HG03175 (cell line): ENCODE data around the gene SOX2.
A peak's percentile ranks its signal among the peaks of the same experiment; 100 is the strongest.

Source experiments
- ATAC-seq: cut with Tn5 transposase; IDR thresholded peaks from one replicate; pipeline ENCODE4 v1.9.1; 2021; ENCODE audit warnings: mild to moderate bottlenecking, moderate library complexity; ENCODE audit not compliant: unreplicated experiment

SOX2 gene

GRCh38 chr3:181711325-181712135 lies at the start of gene SOX2:
TSS of gene SOX2 (plus strand) at chr3:181711925. CDS start at chr3:181712361, 436 bp downstream.
- ATAC-seq: no peak

GRCh38 chr3:181683563-181683962 lies 28.2 kb upstream of the SOX2 start:
- ATAC-seq: no peak

- no peak for ATAC-seq
Measured at GRCh38 chr3:181687190-181687589, 24.5 kb upstream of the SOX2 start.

- no peak for ATAC-seq
Measured at GRCh38 chr3:181687731-181688130, 24.0 kb upstream of the SOX2 start.

- ATAC-seq: no peak
Measured at GRCh38 chr3:181689546-181689945, 22.2 kb upstream of the SOX2 start.

- no peak for ATAC-seq
Measured at GRCh38 chr3:181690769-181691168, 21.0 kb upstream of the SOX2 start.

DNA sequence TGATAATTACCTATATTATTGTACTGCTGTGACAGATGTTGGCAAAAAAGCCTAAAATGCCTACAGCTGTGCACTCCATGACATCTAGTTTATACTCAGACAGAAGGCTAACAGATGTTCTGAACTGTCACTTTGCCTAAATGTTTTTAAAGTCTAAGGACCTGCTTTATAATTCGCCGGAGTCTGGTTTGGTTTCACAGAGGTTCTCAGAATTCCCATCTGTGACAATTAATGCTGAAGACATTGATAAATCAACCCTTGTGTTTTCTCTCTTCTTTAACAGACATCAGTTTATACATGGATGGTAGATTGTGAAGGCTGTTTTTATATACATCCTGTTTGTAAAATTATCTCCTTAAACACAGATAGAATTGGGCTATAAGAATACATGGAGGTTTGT lies 19.8 kb upstream of the SOX2 start:
- no peak for ATAC-seq

DNA sequence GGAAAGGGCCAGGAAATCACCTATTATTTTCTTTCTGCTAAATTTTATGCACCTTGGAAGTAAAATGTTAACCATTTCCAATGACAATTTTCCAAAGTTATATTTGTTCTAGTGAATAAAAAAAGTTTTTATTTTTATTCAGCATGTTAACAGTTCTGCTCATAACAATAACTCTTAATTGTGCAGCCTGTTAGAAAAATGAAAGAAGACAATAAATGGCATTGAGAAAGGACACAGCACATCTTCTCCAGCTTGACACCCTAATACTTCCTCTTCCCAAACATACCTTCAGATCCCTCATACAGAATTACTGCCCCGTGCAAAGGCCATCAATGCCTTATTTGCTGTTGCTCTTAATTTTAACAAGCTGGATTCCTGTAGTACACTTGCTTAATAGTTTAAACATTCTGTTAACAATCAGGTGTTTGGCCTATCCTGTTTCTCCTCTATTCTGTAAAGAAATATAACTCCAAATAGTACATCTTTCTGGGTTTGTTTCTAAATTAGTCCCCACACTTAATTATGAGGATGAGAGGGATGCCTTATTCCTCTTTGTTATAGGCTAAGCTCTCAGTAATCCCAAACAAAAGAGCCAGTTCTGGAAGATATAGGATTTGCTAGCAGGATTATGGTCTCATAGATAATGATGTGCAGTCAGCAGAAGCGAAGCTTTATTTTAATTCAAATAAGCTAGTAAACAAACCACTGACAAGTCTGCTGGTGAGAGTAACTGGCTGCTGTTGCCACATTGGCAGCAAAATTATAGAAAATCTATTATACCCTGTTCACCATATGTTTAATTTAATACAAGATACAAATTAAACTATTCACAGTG lies 19.2 kb upstream of the SOX2 start:
- no peak for ATAC-seq

DNA sequence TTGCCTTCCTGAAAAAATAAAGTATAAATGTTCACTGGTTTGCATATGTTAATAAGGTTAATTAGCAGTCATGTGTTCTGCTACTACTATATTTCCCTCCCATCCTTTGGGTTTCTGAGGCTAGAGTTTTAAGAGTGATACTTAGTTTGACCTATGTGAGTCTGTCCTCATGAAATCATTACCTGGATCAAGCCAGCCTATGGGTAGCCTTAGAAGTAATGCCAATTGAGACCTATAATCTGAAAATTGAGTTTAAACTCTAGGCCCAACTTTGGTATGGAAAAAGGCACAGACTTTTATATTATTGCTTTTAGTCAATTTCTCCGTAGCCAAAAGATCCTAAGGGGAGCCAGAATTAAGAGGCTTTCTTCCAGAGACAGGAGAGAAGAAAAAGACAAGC lies 18.4 kb upstream of the SOX2 start:
- no peak for ATAC-seq

DNA sequence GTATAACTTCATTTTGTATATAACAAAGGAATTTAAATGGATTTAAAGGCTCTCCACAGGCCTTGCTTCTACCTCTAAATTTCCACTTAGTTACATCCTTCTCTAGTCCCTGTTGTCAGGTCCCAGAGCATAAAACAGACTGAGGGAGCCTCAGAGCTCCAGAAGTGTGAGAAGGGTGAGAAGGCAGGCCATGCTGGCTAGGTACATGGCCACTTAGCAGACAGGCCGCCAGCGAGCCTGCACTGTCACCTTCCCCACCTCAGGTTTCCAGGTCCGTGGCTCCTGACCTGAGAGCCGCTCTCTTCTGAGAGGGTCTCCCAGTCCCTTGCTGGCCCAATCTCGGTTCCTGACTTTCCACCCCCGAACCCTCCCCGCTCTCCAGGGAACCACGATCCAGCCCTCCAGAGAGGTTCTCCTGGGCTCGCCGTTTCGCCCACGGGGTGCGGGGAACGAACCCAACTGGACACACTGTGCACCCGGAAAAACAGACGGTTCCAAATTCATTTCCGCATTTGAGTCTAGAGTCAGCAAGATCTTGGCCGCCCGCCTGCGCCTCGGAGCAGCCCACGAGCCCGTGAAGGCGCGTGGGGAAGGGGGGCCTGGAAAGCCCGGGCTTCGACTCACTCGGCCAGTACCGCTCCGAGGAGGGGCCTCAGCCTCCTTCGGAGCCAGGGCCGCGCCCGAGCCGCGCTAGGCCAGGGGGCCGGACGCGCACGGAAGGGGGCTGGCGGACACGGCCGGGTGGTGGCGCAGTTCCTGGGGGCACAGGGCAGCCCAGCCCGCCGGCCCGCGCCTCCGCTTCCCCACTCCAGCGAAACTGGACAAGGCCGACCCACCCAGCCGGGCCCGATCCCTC lies 16.7 kb upstream of the SOX2 start:
- no peak for ATAC-seq

- ATAC-seq: no peak
Measured at GRCh38 chr3:181695661-181696491, 15.8 kb upstream of the SOX2 start.

GRCh38 chr3:181696626-181697230 lies 15.0 kb upstream of the SOX2 start:
- ATAC-seq: no peak

DNA sequence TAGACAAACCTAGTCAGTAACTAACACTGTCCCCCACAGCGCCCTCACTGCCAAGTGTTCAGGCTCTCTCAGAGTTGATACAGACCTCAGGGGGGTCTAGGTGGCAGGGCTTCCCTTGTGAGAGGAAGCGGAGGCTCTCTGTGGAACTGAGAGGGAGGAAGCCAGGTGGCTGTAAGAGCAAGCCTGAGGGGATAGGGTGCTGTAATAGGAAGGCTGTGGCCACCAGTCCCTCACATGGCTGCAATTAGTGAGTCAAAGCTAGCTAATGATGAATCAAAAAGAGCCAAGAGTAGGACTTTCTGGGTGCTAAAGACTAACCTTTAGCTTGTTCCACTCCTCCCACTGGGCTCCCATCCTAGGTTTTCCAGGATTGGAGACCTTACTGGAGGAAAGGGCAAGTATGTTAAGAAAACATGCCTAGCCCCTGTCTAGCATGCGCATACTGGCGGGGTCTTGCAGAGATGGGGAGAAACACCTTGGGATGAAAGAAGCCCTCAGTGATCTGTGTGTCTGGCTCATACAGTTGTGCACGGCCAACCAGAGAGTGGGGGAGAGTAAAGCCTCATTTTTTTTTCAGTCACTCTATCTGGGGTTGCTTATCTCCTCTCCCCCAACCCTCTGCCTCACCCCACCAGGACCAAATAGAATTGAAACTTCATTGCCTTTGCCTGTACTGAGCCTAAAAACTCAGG lies 13.3 kb upstream of the SOX2 start:
- no peak for ATAC-seq

DNA sequence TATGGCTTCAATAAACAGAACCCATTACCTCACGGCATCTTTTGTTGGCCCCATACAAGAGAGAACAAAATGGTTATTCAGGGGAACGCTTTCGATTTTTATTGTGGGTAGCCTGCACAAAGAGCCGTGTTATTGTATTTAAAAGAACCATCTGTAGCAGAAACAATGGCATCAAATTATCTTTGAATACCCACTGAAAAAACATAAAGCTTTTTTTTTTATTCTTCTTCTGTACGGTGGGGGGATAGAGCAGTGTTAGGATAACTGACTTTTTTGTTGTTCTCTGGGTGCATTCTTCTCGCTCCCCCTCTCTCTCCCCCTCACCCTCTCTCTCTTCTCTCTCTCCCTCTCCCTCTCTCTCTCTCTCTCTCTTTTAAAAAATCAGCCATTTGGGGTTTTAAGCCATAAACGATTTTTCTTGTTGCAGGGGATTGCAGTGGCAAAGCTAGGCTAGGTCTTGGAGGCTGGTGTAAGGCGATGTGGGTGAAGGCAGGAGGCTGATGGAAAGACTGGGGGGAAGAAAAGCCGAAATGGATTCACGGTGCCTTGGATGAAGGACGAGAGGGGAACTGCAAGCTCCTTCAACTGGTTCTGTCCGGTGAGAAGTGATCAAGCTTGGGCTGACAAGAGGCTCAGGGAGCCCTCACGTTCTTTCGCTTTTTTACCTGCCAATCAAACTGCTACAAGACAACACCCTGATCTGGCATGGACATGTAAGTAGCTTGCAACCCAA lies 12.4 kb upstream of the SOX2 start:
- ATAC-seq: no peak

DNA sequence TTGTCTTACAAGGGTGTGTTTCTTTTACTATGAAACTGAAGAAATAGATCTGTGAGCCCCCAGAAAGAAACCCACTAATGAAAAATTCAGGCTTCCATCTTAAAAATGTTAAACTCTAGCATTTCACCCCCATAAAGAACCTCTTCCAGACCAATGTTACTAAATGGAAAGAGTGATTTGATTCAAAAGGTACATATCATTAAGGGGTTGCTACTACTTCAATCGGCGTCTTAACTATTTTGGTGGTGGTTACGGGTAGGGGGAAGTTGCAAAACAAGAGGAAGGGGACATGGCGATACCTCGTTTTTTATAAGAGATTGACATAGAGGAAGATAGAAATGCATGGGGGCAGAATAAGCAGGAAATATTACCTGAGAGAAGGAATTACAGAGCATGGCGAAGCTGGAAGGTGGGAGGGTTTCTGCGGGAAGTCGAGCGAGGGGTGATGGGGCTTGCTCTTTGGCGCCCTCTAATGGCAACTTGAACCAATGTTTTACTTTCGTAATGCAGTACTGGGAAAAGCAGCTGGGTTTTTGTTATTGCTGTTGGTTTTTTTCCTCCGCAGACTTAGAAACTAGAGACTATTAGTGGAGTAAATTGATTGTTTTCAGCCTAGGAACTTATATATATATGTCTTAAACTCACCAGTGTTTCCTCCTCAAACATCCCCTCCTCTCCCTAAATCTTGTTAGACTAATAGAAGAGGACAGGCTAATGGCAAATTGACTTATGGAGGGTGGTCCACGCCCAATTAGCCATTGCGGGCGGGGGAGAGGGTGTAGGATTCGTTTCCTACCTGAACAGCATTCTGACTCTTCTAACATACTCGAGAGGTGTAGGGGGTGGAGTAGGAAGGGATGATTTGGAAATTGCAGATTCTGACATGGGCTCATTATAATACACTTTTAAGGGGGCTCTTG lies 11.3 kb upstream of the SOX2 start:
- peak; percentile 58 for ATAC-seq

DNA sequence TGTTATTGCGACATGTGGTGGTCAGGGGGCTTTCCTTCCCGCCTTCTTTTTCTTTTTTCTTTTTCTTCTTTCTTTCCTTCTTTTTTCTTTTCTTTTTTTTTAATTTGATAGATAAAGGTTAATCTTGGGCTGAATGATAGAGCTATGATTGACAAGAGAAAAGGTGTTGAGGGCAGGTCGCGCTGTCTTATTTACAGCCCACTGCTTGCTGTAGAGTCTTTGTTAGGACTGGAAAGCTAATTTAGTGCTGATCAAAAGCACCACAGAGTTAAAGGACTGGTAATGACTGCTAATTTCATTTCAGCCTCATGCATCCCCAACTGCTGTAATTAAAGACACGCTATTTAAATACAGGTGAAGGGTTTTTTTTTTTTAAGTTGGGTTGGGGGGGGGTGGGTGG lies 10.6 kb upstream of the SOX2 start:
- ATAC-seq: no peak

DNA sequence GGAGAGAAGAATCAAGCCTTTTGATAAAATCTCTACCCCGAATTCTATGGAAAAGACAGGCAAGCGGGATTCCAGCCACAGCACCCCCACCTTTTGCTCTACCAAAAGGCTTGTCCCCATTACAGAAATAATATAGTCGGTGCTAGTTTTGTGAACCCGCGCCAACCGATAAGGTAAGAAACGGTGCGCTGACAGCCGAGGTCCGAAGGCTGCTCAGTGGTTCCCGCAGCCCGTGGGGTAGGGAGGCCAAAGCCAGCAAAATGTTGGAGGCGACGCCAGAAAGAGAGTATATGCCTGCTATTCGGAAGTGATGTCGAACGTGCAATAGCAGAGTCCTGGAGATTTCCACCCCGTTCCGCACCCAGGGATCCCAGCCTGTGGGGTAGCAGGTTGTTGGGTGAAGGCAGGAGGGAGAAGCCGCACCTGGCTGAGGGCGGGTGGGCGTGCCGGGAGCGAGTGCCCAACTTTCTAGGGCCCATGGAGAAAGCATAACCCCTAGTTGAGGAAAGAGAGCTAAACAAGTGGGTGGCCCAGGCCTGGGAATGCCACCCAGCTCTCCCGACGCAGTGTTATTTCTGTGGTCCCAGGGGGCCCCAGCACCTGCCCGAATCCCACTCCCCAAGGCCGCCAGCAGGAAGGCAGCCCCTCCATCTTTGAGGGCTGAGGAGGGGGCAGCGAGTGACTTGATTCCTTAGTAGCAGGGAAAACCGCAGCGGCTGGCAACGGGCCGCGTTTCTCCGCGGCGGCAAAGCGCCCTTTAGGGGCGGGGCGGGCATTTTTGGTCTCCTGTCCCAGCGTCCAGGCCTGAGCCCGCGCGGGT lies 7.9 kb upstream of the SOX2 start:
- ATAC-seq: no peak
